HepG2 (cell line): ENCODE data around the gene ZNF627. TPM values are rescaled to one million over a fixed set of nuclear protein-coding genes. Genes with fewer than 3 reads are reported as not detected.

Source experiments
- ADNP ChIP-seq: sonication (generic); formaldehyde crosslinking; IDR thresholded peaks from 2 replicates; pipeline ENCODE4 v1.4.0; 2020; ENCODE audit warnings: missing genetic modification reagents
- ATAD3A ChIP-seq: sonication (generic); formaldehyde crosslinking; IDR thresholded peaks from 2 replicates; pipeline ENCODE4 v1.4.0; 2020; ENCODE audit warnings: missing genetic modification reagents
- CBX2 ChIP-seq, 2 experiments: fragments of 200-600 bp in 1 of 2; sonication (generic); formaldehyde crosslinking in 1 of 2; IDR thresholded peaks; 2 replicates each; pipeline versions ENCODE4 v1.7.0 to v1.8.1; 2018 to 2022; ENCODE audit warnings: low read depth in 2 of 2, low read length in 1 of 2, mild to moderate bottlenecking in 1 of 2, missing genetic modification reagents in 1 of 2
- MAF1 ChIP-seq: sonication (generic); formaldehyde crosslinking; IDR thresholded peaks from 2 replicates; pipeline ENCODE4 v1.5.0; 2020; ENCODE audit warnings: missing genetic modification reagents, borderline replicate concordance
- MXD4 ChIP-seq: IDR thresholded peaks from 2 replicates; pipeline ENCODE4 v1.6.1; 2016; ENCODE audit warnings: mild to moderate bottlenecking, missing biosample characterization, missing genetic modification reagents
- NRL ChIP-seq: sonication (generic); formaldehyde crosslinking; IDR thresholded peaks from 2 replicates; pipeline ENCODE4 v1.5.0; 2020; ENCODE audit warnings: missing genetic modification reagents, mild to moderate bottlenecking, moderate library complexity, borderline replicate concordance
- PHB2 ChIP-seq: fragments of 450-650 bp; IDR thresholded peaks from 2 replicates; pipeline ENCODE4 v1.6.1; 2018; ENCODE audit not compliant: partially characterized antibody
- POLR2A ChIP-seq, 2 experiments: IDR thresholded peaks; 2 replicates each; pipeline ENCODE4 v1.6.1; 2011; ENCODE audit warnings: low read depth in 2 of 2, low read length in 2 of 2, mild to moderate bottlenecking in 1 of 2, moderate library complexity in 1 of 2; ENCODE audit not compliant: insufficient read depth in 1 of 2
- ZNF253 ChIP-seq: sonication (generic); formaldehyde crosslinking; IDR thresholded peaks from 2 replicates; pipeline ENCODE4 v1.8.0; 2022; ENCODE audit warnings: mild to moderate bottlenecking, missing genetic modification reagents, borderline replicate concordance
- ZNF367 ChIP-seq: sonication (generic); formaldehyde crosslinking; IDR thresholded peaks from 2 replicates; pipeline ENCODE4 v1.4.0; 2020; ENCODE audit warnings: missing genetic modification reagents, borderline replicate concordance
- ZNF567 ChIP-seq: sonication (generic); formaldehyde crosslinking; IDR thresholded peaks from 2 replicates; pipeline ENCODE4 v1.8.1; 2023; ENCODE audit warnings: mild to moderate bottlenecking, missing genetic modification reagents, borderline replicate concordance
- ZNF780A ChIP-seq: sonication (generic); formaldehyde crosslinking; IDR thresholded peaks from 2 replicates; pipeline ENCODE4 v1.8.0; 2022; ENCODE audit warnings: mild to moderate bottlenecking, missing genetic modification reagents, moderate library complexity
- polyA plus RNA-seq, 8 experiments: library from polyadenylated mRNA; depleted of rRNA in 3 of 8; stranded (reverse) in 7 of 8; unstranded in 1 of 8; fragments of >200 nt; fragmentation: Illumina TruSeq in 4 of 8; extraction: Trizol in 4 of 8; gene quantifications; 2 replicates each; pipeline versions ENCODE4 v1.2.1 to v1.2.3, GENCODE V29; 2011 to 2016; ENCODE audit warnings: low read depth in 4 of 8, missing spikeins in 1 of 8, mixed read lengths in 1 of 8; ENCODE audit not compliant: insufficient read depth in 1 of 8
- total RNA-seq, 5 experiments: library from RNA; depleted of rRNA; stranded (reverse); fragments of >200 nt; fragmentation: Illumina TruSeq; extraction: Trizol; gene quantifications; 2 replicates each; pipeline ENCODE4 v1.2.3, GENCODE V29; 2016; ENCODE audit warnings: low read depth in 1 of 5
- TF ChIP-seq, protein P1 (sequence below): sonication (generic); formaldehyde crosslinking; IDR thresholded peaks from 2 replicates; pipeline ENCODE4 v1.5.0; 2020; ENCODE audit warnings: mild to moderate bottlenecking, missing genetic modification reagents, borderline replicate concordance
- TF ChIP-seq, protein P2 (sequence below): IDR thresholded peaks from 2 replicates; pipeline ENCODE4 v1.6.1; 2016; ENCODE audit warnings: low read depth, borderline replicate concordance
- TF ChIP-seq, protein P3 (sequence below): sonication (generic); formaldehyde crosslinking; IDR thresholded peaks from 2 replicates; pipeline ENCODE4 v1.5.0; 2020; ENCODE audit warnings: mild to moderate bottlenecking, low read depth, missing genetic modification reagents, borderline replicate concordance
- TF ChIP-seq, protein P4 (sequence below): sonication (generic); formaldehyde crosslinking; IDR thresholded peaks from 2 replicates; pipeline ENCODE4 v1.8.0; 2022; ENCODE audit warnings: mild to moderate bottlenecking, missing genetic modification reagents, moderate library complexity
- TF ChIP-seq, protein P5 (sequence below): sonication (generic); formaldehyde crosslinking; IDR thresholded peaks from 2 replicates; pipeline ENCODE4 v1.5.0; 2020; ENCODE audit warnings: mild to moderate bottlenecking, missing genetic modification reagents
- TF ChIP-seq, protein P6 (sequence below): sonication (generic); formaldehyde crosslinking; IDR thresholded peaks from 2 replicates; pipeline ENCODE4 v1.5.1; 2020; ENCODE audit warnings: missing genetic modification reagents, mild to moderate bottlenecking, borderline replicate concordance

ZNF627 gene
- total and polyA plus RNA-seq, 2 of the 13 experiments (the other 11 are each of a cell fraction or from before 2014, with no cell fraction given), result 4.2 to 12.7 TPM

DNA sequence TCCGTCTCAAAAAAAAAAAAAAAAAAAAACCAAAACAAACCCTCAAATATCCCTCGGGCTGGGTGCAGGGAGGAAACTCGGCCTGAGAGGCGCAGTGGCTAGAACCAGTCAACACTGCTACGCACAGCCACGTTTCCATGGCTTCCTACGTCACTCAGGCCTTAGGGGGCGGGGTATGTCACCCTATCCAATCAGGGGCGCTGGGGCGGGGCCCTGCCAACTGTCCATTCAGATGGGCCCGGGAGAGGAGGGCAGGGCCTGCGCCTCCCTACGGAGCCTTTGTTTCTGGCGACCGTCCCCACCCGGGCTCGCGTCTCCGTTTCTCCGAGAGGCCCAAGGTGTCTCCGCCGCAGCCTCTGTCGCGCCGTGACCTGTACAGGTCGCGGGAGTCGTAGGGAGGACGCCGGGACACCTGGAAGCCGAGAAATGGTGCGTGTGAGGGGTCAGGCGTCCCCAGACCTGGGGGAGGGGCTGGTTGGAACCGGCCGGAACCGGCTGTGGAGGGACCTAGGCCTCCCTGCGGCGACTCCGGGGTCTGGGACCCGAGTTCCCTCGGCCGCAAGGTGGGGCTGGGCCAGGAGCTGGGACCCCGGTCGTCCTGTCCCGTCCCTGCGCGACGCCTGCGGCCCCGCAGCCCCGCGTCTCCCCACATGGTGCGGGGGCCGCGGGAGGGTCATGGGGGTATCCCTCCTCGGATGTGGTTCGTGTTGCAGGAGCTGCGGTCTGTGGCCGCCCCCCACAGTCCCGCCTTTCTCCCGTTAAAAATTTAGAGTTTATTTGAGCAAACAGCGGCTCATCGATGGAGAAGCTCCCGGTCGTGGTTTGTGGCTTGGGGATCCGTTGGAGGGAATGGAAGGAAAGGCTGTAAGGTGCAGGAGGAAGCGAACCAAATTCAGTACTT, at the start of gene ZNF627 (continued):
- TF ChIP-seq MAF1 (CRISPR knock-in tag) (no peak), ZNF367 (CRISPR knock-in tag) (no peak), ZNF253 (peak; percentile 67; the same call in 1 of the 2 replicates), POLR2A (IDR thresholded peaks at IDR 0.05; ENCODE audit: insufficient read depth in 1 of 2, low read depth in 2 of 2, low read length in 2 of 2) (peak; percentile 95 to 98), NRL (CRISPR knock-in tag) (peak; percentile 73; the same call in 1 of the 2 replicates), ADNP (no peak), CBX2 (IDR thresholded peaks at IDR 0.05; ENCODE audit: low read depth, low read length) (no peak), CBX2 (CRISPR knock-in tag; IDR thresholded peaks at IDR 0.05; ENCODE audit: low read depth) (no peak), PHB2 (no peak), MXD4 (CRISPR knock-in tag) (peak; percentile 46), ZNF567 (CRISPR knock-in tag) (peak; percentile 65; the same call in 1 of the 2 replicates), ZNF780A (peak; percentile 57; the same call in 1 of the 2 replicates), ATAD3A (CRISPR knock-in tag) (no peak)
- TF ChIP-seq, protein P1, sequence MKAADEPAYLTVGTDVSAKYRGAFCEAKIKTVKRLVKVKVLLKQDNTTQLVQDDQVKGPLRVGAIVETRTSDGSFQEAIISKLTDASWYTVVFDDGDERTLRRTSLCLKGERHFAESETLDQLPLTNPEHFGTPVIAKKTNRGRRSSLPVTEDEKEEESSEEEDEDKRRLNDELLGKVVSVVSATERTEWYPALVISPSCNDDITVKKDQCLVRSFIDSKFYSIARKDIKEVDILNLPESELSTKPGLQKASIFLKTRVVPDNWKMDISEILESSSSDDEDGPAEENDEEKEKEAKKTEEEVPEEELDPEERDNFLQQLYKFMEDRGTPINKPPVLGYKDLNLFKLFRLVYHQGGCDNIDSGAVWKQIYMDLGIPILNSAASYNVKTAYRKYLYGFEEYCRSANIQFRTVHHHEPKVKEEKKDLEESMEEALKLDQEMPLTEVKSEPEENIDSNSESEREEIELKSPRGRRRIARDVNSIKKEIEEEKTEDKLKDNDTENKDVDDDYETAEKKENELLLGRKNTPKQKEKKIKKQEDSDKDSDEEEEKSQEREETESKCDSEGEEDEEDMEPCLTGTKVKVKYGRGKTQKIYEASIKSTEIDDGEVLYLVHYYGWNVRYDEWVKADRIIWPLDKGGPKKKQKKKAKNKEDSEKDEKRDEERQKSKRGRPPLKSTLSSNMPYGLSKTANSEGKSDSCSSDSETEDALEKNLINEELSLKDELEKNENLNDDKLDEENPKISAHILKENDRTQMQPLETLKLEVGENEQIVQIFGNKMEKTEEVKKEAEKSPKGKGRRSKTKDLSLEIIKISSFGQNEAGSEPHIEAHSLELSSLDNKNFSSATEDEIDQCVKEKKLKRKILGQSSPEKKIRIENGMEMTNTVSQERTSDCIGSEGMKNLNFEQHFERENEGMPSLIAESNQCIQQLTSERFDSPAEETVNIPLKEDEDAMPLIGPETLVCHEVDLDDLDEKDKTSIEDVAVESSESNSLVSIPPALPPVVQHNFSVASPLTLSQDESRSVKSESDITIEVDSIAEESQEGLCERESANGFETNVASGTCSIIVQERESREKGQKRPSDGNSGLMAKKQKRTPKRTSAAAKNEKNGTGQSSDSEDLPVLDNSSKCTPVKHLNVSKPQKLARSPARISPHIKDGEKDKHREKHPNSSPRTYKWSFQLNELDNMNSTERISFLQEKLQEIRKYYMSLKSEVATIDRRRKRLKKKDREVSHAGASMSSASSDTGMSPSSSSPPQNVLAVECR (CRISPR knock-in tag), result peak; percentile 91; the same call in 1 of the 2 replicates
- TF ChIP-seq, protein P2, sequence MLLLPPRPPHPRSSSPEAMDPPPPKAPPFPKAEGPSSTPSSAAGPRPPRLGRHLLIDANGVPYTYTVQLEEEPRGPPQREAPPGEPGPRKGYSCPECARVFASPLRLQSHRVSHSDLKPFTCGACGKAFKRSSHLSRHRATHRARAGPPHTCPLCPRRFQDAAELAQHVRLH, result peak; percentile 65; the same call in 1 of the 2 replicates
- TF ChIP-seq, protein P3, sequence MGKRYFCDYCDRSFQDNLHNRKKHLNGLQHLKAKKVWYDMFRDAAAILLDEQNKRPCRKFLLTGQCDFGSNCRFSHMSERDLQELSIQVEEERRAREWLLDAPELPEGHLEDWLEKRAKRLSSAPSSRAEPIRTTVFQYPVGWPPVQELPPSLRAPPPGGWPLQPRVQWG (CRISPR knock-in tag), result no peak
- TF ChIP-seq, protein P4, sequence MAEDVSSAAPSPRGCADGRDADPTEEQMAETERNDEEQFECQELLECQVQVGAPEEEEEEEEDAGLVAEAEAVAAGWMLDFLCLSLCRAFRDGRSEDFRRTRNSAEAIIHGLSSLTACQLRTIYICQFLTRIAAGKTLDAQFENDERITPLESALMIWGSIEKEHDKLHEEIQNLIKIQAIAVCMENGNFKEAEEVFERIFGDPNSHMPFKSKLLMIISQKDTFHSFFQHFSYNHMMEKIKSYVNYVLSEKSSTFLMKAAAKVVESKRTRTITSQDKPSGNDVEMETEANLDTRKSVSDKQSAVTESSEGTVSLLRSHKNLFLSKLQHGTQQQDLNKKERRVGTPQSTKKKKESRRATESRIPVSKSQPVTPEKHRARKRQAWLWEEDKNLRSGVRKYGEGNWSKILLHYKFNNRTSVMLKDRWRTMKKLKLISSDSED, result no peak
- TF ChIP-seq, protein P5, sequence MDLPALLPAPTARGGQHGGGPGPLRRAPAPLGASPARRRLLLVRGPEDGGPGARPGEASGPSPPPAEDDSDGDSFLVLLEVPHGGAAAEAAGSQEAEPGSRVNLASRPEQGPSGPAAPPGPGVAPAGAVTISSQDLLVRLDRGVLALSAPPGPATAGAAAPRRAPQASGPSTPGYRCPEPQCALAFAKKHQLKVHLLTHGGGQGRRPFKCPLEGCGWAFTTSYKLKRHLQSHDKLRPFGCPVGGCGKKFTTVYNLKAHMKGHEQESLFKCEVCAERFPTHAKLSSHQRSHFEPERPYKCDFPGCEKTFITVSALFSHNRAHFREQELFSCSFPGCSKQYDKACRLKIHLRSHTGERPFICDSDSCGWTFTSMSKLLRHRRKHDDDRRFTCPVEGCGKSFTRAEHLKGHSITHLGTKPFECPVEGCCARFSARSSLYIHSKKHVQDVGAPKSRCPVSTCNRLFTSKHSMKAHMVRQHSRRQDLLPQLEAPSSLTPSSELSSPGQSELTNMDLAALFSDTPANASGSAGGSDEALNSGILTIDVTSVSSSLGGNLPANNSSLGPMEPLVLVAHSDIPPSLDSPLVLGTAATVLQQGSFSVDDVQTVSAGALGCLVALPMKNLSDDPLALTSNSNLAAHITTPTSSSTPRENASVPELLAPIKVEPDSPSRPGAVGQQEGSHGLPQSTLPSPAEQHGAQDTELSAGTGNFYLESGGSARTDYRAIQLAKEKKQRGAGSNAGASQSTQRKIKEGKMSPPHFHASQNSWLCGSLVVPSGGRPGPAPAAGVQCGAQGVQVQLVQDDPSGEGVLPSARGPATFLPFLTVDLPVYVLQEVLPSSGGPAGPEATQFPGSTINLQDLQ (CRISPR knock-in tag), result no peak
- TF ChIP-seq, protein P6, sequence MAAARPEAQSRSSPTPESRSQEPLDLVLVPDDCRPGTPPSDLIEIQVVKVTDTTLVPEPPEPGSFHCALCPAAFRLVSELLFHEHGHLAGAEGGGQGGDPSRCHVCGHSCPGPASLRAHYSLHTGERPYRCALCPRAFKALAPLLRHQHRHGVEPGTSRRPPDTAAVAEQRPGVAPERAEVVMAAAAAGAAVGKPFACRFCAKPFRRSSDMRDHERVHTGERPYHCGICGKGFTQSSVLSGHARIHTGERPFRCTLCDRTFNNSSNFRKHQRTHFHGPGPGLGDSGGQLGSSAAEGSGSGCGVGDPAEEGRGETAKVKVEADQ (CRISPR knock-in tag), result peak; percentile 74; the same call in 1 of the 2 replicates
